HG03159 (cell line): ENCODE measurements around the gene PMM1.
"Not testable (repeated sequence)": the region's sequence is repeated elsewhere in the genome, so short reads cannot be mapped to it uniquely, and the experiment has no call there.

Experiments
- ATAC-seq: cut with Tn5 transposase; IDR thresholded peaks from one replicate; pipeline ENCODE4 v1.9.1; 2021; ENCODE audit warnings: mild to moderate bottlenecking, moderate library complexity; ENCODE audit not compliant: unreplicated experiment

Gene PMM1

DNA sequence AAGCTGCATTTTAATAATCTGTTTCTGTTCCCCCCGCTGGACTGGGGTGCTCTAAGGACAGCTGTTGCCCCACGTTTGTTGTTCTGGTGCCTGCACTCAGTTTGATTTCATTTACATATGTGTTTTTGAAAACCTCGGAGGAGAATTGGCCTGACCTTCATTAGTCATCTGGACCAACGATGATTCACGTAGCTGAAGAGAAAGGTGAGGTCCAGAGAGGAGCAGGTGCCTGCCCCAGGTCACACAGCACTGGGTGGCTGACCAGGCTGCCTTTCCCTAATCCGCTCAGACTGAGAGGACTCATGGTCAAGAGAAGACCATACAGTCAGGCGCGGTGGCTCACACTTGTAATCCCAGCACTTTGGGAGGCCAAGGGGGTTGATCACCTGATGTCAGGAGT is 25.1 kb downstream of the PMM1 start:
- no peak for ATAC-seq

DNA sequence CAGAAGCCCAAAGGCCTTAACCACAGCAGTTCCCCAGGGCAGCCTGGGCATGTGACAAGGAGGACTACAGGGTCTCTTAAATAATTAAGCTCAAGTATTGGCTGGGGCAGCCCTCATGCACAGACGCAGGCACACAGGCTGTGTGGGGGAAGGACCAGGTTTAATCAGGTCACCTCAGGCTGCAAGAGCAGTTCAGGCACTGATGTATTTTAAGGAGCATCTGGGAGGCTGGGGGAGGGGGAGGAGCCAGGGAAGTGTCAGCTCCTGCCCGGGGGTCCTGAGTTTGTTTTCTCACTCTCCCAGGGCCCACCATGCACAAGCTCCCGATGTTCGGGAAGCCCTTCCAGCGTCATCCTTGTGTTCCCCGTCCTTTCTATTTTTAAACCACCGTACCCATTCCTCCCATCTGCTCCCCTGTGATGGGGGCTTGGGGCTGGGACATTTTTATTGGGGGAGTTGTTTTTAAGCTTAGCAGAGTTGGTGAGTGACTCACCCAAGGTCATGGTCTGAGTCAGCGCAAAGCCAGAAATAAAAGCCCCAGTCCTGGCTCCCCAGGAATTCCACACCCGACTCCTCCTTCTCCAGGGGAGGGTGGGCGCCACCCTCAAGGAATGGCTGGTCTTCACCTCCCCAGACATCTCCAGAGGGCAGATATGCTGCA is 26.5 kb downstream of the PMM1 start:
- ATAC-seq = no peak

DNA sequence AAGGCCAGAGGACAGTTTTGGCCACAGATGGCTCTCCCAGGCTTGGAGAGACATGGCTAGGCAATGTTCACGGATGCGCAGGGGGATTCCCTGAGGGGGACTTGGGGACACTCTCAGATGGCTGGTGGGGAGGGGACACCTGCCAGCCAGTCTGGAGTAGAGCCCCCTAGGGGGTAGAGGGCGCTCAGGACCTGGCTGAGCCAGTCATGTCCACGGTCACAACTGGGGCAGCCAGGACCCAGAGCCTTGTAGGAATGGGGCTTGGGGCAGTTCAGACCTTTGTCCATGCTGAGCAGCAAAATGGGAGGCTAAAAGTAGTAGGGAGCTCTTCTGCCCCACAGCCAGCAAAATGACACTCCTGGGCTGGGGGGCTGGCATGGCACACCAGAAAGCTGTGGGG is 27.2 kb downstream of the PMM1 start:
- ATAC-seq = no peak

DNA sequence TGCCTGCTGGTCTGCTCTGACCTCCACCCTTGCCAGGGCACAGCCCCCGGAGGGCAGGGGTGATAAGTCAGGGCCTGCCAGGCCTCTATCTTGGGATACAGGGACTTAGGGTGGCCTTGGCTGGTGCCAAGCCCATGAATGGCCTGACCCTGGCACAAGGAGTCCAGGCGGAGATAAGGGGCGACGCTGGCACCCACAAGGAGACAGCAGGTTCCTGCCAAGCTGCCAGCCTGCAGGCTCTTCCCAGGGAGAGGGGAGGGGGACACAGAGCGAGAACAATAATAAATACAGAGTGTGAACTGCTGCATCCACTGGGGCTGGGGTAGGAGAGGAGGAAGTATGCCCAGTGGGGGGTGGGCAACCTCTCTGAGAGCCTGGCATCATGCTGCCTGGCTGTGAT is 27.9 kb downstream of the PMM1 start:
- ATAC-seq = no peak

DNA sequence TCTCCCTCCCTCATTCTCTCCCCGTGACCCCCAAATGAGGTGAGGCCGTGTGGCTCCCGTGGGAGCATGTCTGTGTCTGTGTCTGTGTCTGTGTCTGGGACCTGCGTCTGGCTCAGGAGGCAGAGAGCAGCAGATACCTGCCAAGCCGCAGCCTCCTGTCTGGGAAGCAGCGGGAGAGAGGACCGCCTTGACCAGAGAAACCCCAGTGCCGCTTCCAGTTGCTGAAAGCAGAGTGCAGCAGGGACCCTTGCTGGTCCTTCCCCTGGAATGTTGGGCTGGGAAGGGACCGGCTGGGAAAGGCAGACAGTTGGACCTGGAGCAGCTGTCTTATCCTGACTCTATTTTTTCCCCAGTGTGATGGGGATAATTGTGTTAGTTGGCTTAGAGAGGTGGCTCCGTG is 28.3 kb downstream of the PMM1 start:
- ATAC-seq = no peak

DNA sequence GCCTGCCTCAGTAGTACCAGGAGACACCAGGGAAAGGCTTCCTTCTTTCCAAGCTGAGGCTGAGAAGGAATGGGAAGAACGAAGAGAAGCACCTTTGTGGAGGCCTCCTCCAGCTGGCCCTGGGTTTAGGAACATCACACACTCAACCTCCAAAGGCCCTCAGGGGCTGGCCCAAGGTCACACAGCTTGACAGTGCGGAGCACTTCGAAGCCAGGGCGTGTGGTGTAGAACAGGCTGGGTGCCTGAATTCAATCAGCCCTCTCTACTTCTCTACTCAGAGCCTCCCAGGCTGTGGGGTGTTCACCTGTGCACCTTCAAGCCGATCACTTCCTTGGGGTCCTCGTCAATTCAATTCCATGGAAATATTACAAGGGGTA is 29.6 kb downstream of the PMM1 start:
- no peak for ATAC-seq

DNA sequence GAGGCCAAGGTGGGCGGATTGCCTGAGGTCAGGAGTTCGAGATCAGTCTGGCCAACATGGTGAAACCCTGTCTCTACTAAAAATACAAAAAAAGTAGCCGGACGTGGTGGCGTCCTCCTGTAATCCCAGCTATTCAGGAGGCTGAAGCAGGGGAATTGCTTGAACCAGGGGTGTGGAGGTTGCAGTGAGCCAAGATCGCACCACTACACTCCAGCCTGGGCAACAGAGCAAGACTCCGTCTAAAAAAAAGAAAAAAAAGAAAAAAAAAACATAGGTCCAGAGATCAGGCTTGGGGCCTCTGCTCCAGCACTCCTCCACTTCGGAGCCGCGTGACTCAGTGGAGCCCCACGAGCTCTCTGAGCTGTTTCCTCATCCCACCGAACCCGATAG is 31.4 kb downstream of the PMM1 start:
- not testable (repeated sequence) for ATAC-seq

DNA sequence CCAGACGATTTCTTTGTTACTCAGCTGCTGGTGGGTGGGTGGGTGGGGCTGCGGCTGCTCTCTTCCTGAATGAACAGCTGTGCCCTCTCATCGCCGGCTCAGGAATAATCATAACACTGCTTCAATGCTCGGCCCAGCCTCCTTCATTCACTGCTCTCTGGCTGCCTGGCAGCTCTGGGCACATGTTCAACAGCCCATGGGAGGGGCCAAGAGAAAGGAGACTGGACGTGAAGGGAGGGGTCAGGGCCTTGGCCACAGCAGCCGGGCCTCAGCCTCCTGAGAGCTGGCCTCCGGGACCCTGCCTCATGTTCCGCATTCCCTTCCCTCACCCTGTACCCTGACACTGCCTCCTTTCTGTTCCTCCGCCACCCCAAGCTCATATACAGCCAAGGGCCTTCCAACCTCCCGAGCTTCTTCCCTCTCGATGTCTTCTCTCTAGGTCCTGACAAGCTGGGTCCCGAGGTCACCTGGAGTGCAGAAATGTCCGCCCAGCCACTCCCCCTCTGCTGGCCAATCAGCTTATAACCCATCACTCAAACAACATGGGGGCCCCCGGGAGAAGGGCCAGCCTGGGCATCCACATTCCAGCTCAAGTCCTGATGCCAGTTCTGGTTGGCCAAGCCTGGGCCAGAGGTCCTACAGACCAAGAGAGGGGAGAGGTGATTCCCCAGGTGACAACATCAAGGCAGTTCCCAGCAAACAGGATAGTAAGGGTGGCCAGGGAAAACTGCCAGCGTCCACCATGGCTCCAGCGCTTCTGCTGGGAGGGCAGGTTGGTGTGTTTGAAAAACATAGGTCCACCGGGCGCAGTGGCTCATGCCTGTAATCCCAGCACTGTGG is 32.0 kb downstream of the PMM1 start:
- no peak for ATAC-seq

DNA sequence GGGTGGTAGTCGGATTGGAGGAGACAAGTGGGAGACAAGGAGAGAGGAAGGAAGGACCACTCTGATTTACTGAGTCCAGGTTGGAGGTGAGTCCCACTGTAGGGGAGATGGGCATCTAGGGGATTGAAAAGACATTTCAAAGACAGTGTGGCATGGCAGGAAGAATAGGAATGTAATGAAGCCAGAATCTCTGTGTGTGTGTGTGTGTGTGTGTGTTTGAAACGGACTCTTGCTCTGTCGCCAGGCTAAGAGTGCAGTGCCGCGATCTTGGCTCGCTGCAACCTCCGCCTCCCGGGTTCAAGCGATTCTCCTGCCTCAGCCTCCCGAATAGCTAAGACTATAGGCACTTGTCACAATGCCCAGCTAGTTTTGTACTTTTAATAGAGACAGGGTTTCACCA is 33.1 kb downstream of the PMM1 start:
- ATAC-seq = no peak

DNA sequence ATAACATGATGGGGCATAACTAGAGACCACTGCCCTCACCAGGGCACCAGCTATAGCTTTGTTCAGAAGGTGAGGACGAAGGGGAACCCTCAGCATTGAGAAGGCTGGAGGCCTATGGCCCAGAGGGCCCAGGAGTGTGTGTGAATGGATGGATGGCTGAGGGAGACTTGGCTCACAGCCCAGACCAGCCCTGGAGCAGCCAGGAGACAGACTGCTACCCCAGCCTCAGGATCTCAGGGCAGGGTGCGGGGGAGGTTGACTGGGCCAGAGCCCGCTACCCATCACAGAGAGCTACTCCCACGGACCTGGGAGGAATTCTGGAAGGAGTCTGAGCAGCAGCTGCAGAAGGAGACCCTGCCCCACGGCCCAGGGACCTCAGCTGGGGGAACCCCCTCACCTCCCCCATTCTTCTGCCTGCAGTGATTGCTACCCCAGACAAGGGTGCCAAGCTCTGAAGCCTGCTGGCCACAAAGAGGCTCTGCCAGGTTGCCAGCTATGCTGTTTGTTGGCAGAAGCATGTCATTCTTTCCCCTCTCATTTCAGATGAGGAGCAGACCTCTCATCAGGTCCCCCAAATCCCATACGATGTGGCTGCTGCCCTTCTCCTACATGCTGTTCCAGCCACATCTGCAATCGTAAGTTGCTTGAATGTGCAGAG is 34.2 kb downstream of the PMM1 start:
- no peak for ATAC-seq

DNA sequence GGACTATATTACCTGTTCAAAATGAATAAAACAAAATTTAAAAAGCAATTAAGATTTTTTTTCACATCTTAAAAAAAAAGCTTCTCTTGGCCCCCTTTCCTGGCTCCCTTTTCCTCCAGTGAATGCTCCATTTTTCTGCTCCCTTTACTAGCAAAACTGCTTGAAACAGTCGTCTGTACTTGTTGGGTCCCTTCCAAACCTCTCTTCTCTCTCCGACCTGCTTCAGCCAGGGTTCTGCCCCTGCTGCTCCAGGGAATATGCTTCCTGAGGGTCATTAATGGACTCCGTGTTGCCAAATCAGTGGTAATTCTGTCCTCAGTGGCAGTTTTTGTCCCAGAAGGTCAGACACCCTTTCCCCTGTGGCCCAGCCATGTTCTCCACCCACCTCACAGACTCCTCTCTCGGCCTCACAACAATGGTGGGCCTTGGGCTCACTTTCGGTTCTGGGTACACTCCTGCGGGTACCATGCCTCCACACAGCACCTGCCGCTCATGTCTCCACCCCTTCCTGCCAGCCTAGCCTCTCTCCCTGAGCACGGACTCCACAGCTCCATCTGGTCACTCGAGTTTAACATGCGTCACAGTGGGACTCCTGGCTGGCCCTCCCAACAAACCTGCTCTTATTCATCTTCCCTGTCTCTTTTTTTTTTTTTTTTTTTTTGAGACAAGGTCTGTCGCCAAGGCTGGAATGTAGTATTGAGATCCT is 37.6 kb downstream of the PMM1 start:
- ATAC-seq = no peak

DNA sequence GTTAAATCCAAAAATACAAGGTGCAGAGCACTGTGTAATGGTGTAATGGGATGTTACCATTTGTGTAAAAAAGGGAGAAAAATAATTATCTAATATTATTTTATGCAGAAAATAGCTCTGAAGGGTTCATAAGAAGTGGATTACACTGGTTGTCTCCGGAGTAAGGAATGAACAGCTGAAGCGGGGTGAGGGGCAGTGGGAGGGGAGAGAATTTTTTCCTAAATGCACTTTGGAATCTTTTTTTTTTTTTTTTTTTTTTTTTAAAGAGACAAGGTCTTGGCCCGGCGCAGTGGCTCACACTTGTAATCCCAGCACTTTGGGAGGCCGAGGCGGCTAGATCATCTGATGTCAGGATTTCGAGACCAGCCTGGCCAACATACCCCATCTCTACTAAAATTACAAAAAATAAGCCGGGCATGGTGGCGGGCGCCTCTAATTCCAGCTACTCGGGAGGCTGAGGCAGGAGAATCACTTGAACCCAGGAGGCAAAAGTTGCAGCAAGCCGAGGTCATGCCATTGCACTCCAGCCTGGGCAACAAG is 38.6 kb downstream of the PMM1 start:
- no peak for ATAC-seq

DNA sequence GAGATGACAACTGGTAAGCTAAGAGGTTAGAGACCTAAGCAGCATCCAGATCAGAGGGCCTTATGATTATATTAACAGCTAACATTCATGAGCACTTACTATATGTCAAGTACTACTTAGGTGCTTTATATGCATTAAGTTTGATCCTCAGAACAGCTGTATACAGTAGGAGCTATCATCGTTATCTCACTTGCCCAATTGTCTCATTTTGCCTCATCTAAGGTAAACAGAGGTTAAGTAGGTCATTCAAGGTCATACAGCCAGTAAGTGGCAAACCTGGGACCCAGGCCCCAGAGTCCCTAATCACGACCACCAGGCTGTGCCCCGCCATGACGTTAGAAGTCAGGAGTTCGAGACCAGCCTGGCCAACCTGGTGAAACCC is 40.8 kb downstream of the PMM1 start:
- no peak for ATAC-seq

DNA sequence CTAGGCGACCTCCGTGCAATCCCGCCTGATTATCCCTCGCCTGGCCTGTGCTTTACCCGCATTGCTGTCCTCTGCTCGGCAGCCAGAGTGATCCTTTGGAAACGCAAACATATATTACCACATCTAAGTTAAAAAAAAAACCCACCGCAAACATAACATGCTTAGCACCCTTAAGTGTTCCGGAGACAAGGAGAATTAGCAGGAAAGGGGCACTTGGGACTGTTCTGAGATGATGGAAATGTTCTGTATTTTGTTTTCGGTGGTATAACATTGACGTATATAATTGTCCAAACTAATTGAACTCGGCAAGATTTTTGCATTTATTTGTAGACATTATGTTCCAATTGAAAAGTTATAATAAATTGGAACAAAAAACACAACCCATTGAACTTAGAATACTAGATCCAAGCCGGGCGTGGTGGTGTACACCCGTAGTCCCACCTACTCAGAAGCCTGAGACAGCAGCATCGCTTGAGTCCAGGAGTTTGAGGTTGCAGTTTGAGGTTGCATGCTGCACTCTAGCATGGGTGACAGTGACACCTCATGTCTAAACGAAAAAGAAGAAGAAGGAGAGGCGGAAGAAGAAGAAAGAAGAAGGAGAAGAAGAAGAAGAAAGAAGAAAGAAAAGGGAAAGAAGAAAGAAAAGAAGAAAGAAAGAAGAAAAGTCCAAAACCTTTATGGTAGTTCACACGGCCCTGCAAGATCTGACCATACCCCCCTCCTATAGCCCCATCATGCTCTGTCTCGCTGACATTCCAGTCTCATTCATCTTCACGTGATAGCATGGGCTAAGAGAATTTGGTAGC is 44.8 kb downstream of the PMM1 start:
- no peak for ATAC-seq

DNA sequence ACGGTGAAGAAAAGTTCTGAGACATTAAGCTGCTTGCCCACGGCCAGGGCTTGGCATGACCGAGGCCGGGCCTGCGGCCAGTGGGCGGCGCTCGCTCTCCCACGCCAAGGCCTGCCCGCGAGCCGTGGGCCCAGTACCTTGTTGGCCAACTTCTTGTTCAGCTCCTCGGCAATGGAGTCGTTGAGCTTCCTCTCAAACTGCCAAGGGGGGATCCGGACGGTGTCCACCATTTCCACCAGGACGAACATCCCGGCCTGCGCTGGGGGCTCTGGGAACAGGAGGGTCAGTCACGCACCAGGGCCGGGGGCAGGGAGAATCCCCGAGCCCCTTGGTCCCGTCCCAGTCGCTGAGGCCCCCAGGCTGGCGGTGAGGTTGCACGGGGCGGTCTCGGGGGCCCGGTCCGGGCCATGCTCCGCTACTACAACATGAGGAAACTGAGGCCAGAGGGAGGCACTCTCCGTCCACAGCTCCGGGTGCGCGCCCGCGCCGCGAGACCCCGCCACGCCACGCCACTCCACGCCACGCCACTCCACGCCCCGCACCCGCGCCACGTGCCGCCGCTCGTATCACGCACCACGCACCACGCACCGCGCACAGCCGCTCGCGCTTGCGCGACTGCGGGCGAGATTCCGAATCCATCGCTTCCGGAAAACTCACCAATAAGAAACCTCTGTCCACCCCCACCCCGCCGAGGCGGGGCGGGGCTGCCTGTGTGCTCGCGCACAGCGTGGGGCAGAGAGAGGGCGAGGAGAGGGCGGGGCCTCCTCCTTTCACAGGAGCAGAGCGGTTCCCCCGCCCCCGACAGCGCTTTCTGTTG is 45.6 kb downstream of the PMM1 start, which contains the start of gene POLR3H:
Gene POLR3H, minus strand, starts transcription at position 617 of the 817 bp plus-strand sequence. Its CDS starts 369 bp downstream, at position 248.
- peak; percentile 92 for ATAC-seq

DNA sequence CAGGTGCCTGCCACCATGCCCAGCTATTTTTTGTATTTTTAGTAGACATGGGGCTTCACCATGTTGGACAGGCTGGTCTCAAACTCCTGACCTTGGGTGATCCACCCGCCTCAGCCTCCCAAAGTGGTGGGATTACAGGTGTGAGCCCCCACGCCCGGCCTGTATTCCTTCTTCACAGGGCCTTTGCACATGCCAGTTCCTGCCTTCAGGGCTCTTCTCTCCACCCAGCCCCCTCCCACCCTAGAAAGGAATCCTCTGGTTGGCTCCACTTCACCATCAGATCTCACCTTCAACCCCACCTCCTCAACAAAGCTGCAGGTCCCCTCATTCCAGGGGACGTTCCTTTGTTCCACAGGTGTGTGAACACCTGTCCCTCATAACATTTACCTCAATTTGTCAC is 47.4 kb downstream of the PMM1 start:
- ATAC-seq = no peak

DNA sequence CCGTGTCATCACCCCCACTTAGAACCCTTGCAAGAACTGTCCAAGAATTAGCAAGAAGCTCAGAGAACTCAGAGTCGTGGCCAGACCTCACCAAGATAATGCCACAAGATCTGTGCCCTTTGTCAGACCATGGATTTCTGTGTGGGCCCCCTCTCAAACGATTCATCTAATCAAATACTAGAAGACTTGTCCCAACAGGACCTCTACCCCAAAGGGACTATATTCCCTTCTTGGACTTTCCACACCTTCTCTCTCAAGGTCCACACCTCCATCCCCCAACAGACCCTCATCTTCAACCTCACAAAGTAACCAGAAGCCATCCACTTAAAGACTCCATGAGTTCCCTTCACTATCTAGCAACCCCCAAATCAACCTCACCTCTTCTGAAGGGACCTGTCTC is 48.2 kb downstream of the PMM1 start:
- ATAC-seq = no peak

DNA sequence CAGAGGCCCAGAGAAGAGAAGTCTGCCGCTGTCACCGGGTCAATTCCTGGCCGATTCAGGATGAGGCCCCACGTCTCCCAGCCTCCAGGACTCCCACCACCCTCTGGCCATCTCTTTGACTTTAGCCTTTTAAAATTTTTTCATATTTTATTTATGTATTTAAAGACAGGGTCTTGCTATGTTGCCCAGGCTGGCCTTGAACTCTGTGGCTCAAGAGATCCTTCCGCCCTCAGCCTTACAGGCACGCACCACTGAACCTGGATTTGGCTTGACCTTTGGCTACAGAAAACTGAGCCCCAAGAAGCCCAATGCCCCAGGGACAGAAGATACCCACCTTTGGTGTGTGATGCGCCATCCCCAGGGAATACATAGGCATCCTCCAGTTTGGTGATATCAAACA is 49.3 kb downstream of the PMM1 start:
- no peak for ATAC-seq

DNA sequence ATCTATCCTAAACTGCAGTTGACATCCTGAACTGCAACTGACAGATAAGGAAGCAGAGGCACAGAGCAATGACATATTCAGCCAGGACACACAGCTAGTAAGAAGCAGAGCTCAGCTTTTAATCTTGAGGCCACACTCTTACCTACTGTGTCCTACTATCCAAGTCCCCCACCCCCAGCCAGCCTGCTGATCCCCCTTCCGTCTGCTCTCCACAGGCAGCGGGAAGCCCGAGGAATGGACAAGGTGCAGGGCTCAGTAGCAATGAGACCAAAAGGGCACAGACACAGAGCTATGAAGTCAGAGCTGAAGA is 49.7 kb downstream of the PMM1 start:
- ATAC-seq = no peak
